Spleen (tissue), 11 donors: Measurements from ENCODE around the gene GOLT1A. TPM values are rescaled to one million over a fixed set of nuclear protein-coding genes. Genes with fewer than 3 reads are reported as not detected.

Experiments
- DNase-seq: peaks from one replicate; pipeline ENCODE4 v3.0.0-alpha.2; 2020
- H3K27ac ChIP-seq, 8 donors: fragments of 200-600 bp; sonication (generic) in 7 of 8; 1 replicate in 4 of 8; 2 replicates in 4 of 8; pipeline versions ENCODE4 v1.5.0 to v1.8.0; 2016 to 2021; ENCODE audit warnings: inconsistent platforms in 4 of 8, mild to moderate bottlenecking in 4 of 8, moderate library complexity in 1 of 8
- H3K27me3 ChIP-seq, 7 donors: fragments of 200-600 bp; sonication (generic) in 6 of 7; replicated peaks in 1 of 7; 1 replicate in 4 of 7; 2 replicates in 3 of 7; pipeline versions ENCODE4 v1.5.0 to v1.8.0; 2016 to 2021; ENCODE audit warnings: inconsistent platforms in 3 of 7, mild to moderate bottlenecking in 1 of 7
- H3K36me3 ChIP-seq, 6 donors: fragments of 200-600 bp; sonication (generic) in 5 of 6; 1 replicate in 4 of 6; 2 replicates in 2 of 6; pipeline versions ENCODE4 v1.5.0 to v1.8.0; 2016 to 2021; ENCODE audit warnings: inconsistent platforms in 2 of 6
- H3K4me1 ChIP-seq, 6 donors: fragments of 200-600 bp; sonication (generic) in 5 of 6; 1 replicate in 3 of 6; 2 replicates in 3 of 6; pipeline versions ENCODE4 v1.5.0 to v1.8.0; 2016 to 2021; ENCODE audit warnings: inconsistent platforms in 3 of 6
- H3K4me3 ChIP-seq, 8 donors: fragments of 200-600 bp; sonication (generic) in 7 of 8; 1 replicate in 4 of 8; 2 replicates in 4 of 8; pipeline versions ENCODE4 v1.5.0 to v1.8.0; 2016 to 2021; ENCODE audit warnings: inconsistent platforms in 4 of 8, mild to moderate bottlenecking in 4 of 8, moderate library complexity in 2 of 8
- H3K9me3 ChIP-seq, 8 donors: fragments of 200-600 bp; sonication (generic) in 7 of 8; 1 replicate in 4 of 8; 2 replicates in 4 of 8; pipeline versions ENCODE4 v1.5.0 to v1.8.0; 2016 to 2021; ENCODE audit warnings: inconsistent platforms in 4 of 8
- POLR2A ChIP-seq, 3 donors: fragments of 450-650 bp; IDR thresholded peaks; one replicate each; pipeline ENCODE4 v1.5.1; 2017; ENCODE audit warnings: antibody characterized with exemption in 3 of 3, mild to moderate bottlenecking in 1 of 3
- POLR2AphosphoS5 ChIP-seq, 3 donors: sonication (generic); formaldehyde crosslinking; IDR thresholded peaks; one replicate each; pipeline ENCODE4 v1.5.1; 2017; ENCODE audit warnings: antibody characterized with exemption in 3 of 3
- WGBS, 5 donors: extraction: QIAGEN DNeasy Blood & Tissue Kit in 3 of 5; methylation state at CpG; one replicate each; pipeline versions ENCODE4 v1.1.5 to v1.1.7; 2013 to 2018; 5-methylcytosine and 5-hydroxymethylcytosine counted together
- intact Hi-C: fragments of 100-400 bp; cut with DNase I; formaldehyde crosslinking; loops from one replicate; pipeline ENCODE4 v1.15.0; 2023; ENCODE audit warnings: low total_unique reads
- polyA plus RNA-seq, 3 donors: library from polyadenylated mRNA; stranded (reverse); fragments of 200-250 nt; gene quantifications; one replicate each; pipeline ENCODE4 v1.2.1, GENCODE V29; 2013
- total RNA-seq, 7 donors: library from RNA; depleted of rRNA in 3 of 7; stranded (reverse); fragments of >200 nt in 3 of 7; fragmentation: NEBNext Ultra II Directional in 4 of 7; extraction: Animal tissue kit (Norgen Biotek cat#: 25700) in 4 of 7; gene quantifications; one replicate each; pipeline versions ENCODE4 v1.1.0 to v1.2.1, GENCODE V29; 2016 to 2021
- TF ChIP-seq, protein P1 (sequence below), 11 experiments: fragments of 200-600 bp in 7 of 11; fragments of 450-650 bp in 4 of 11; sonication (generic) in 4 of 11; IDR thresholded peaks in 8 of 11; conservative IDR thresholded peaks in 3 of 11; 1 replicate in 7 of 11; 2 replicates in 4 of 11; pipeline versions ENCODE4 v1.4.0 to v1.8.0; 2016 to 2021; ENCODE audit warnings: antibody characterized with exemption in 11 of 11, inconsistent platforms in 4 of 11, mild to moderate bottlenecking in 1 of 11
- donor health status: healthy with polysubstance abuse.
- donor health status: DM: no; HTN: no; CAD: no; lungs with moderate emphysema.
- donor health status: DM: no; HTN: no; CAD: no.
- donor health status: Bipolar disorder and iron deficiency.
- donor health status: healthy.
- donor health status: DM: no; HTN: no; CAD: no.
- donor health status: DM: yes; HTN: yes; CAD: no.

GOLT1A gene
- total and polyA plus RNA-seq, 10 donors: 0.13 to 0.24 TPM; not detected in 8

DNA sequence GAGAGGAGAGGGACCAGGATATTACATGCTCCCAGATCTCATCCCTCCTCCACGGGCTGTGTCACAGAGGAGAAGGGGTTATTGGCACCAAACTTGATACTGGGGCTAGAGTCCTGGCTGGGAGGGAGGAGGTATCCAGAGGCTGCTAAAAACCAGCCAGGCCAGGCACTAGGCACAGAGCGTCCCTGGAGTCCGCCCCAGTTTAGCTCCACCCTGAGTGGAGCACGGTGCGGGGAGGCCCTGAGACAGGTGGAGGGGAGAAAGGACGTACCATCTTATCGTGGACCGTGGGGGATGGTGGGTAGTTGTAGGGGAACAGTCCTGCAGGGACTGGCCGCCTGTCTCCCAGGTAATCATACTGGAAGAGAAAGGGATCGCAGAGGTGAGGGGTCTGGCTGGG lies 42.7 kb upstream of the GOLT1A start:
- Histone ChIP-seq H3K27me3 (no peaks in the 10 kb centered on the region), H3K36me3 (no peaks in the 10 kb centered on the region), H3K4me3 (no peak overlapping the region), H3K9me3 (no peaks in the 10 kb centered on the region), H3K27ac (no peak overlapping the region), H3K4me1 (no peaks in the 10 kb centered on the region)
- TF ChIP-seq POLR2AphosphoS5 (IDR thresholded peaks at IDR 0.05): no peak
- no peak for DNase-seq
- intact Hi-C loops: loop anchor here (10.0 kb wide), 1 partner anchor 108 kb away; no protein-coding TSS in a partner anchor
- WGBS, 5 donors: 88 to 92% (median 92%) methylated on average over 10 of the region's 10 CpGs

GRCh38 chr1:204255966-204256365 lies 42.2 kb upstream of the GOLT1A start:
- Histone ChIP-seq H3K27me3 (no peaks in the 10 kb centered on the region), H3K4me3 (no peak overlapping the region), H3K36me3 (no peaks in the 10 kb centered on the region), H3K4me1 (no peaks in the 10 kb centered on the region), H3K27ac (no peak overlapping the region), H3K9me3 (no peaks in the 10 kb centered on the region)
- WGBS, 5 donors: 76 to 84% (median 76%) methylated on average over 5 of the region's 5 CpGs
- intact Hi-C loops: loop anchor here (10.0 kb wide), 1 partner anchor 109 kb away; no protein-coding TSS in a partner anchor
- no peak for TF ChIP-seq POLR2A (IDR thresholded peaks at IDR 0.05)
- no peak for DNase-seq

DNA sequence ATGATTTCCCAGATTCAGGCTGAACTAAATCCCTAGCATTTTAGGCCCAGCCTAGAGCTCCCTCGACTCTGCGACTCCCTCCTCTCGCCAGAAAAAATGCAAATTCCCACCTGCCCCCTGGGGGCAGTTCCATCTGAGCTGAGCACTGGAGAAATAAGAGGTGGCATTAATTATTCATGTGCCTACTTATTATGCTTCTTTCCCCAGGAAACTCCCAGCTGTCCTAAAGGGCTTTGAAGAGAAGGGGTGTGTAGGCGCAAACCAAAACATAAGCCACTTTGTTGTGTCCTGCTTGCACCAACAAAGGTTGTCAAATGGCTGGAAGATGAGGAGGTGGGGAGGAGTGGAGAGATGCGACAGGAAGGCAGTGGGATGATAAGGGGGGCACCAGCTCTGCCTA lies 41.4 kb upstream of the GOLT1A start:
- Histone ChIP-seq H3K36me3 (no peaks in the 10 kb centered on the region), H3K4me3 (no peak overlapping the region), H3K27ac (no peak overlapping the region), H3K9me3 (no peaks in the 10 kb centered on the region), H3K4me1 (no peaks in the 10 kb centered on the region), H3K27me3 (no peaks in the 10 kb centered on the region)
- DNase-seq: no peak
- intact Hi-C loops: loop anchor here (10.0 kb wide), 1 partner anchor 110 kb away; no protein-coding TSS in a partner anchor
- TF ChIP-seq POLR2A (IDR thresholded peaks at IDR 0.05): no peak
- no peak for TF ChIP-seq POLR2AphosphoS5 (IDR thresholded peaks at IDR 0.05)
- TF ChIP-seq, protein P1, sequence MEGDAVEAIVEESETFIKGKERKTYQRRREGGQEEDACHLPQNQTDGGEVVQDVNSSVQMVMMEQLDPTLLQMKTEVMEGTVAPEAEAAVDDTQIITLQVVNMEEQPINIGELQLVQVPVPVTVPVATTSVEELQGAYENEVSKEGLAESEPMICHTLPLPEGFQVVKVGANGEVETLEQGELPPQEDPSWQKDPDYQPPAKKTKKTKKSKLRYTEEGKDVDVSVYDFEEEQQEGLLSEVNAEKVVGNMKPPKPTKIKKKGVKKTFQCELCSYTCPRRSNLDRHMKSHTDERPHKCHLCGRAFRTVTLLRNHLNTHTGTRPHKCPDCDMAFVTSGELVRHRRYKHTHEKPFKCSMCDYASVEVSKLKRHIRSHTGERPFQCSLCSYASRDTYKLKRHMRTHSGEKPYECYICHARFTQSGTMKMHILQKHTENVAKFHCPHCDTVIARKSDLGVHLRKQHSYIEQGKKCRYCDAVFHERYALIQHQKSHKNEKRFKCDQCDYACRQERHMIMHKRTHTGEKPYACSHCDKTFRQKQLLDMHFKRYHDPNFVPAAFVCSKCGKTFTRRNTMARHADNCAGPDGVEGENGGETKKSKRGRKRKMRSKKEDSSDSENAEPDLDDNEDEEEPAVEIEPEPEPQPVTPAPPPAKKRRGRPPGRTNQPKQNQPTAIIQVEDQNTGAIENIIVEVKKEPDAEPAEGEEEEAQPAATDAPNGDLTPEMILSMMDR (IDR thresholded peaks at IDR 0.05 in 8 of 11, conservative IDR thresholded peaks at IDR 0.05 in 3 of 11): no peak
- WGBS, 5 donors: 75 to 87% (median 83%) methylated on average over 5 of the region's 5 CpGs

DNA sequence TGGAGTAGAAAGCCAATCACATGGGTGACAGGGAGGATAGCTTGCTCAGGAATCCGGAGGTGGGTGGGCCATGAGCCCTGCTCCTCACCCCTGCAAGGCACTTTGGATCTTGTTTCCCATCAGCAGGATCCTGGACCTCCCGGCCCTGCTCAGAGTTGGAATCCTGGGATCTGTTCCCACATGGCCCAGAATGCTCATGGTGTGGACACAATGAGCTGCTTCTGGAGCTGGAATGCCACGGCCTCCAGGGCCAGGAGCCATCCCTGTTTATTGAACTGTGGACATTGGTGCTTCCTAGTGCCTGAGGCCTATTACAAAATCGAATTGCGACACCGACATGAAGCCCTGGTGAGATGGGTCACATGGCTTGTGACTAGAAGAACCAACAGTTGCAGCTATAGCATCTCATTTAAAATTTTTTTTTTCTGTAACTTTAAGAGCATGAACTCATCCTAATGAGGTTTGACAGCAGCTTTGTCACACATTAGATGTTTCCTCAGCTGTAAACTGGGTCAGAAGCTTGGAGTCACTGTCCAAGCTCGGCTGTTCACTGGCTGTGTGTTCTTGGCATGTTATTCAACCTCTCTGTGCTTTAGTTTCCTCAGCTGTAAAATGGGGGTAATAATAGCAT lies 40.4 kb upstream of the GOLT1A start:
- no peaks in the 10 kb centered on the region for H3K36me3 ChIP-seq
- 54 to 73% (median 60%) methylated on average over 7 of the region's 7 CpGs for WGBS, 5 donors
- TF ChIP-seq, protein P1 (IDR thresholded peaks at IDR 0.05 in 8 of 11, conservative IDR thresholded peaks at IDR 0.05 in 3 of 11): no peak
- TF ChIP-seq POLR2AphosphoS5 (IDR thresholded peaks at IDR 0.05): no peak
- no peak for TF ChIP-seq POLR2A (IDR thresholded peaks at IDR 0.05)
- no peak for DNase-seq
- H3K4me3 ChIP-seq: no peak overlapping the region
- no peaks in the 10 kb centered on the region for H3K27me3 ChIP-seq
- no peaks in the 10 kb centered on the region for H3K9me3 ChIP-seq
- intact Hi-C loops: loop anchor here (10.0 kb wide), 1 partner anchor 111 kb away; no protein-coding TSS in a partner anchor
- no peak overlapping the region for H3K27ac ChIP-seq
- H3K4me1 ChIP-seq: no peaks in the 10 kb centered on the region

DNA sequence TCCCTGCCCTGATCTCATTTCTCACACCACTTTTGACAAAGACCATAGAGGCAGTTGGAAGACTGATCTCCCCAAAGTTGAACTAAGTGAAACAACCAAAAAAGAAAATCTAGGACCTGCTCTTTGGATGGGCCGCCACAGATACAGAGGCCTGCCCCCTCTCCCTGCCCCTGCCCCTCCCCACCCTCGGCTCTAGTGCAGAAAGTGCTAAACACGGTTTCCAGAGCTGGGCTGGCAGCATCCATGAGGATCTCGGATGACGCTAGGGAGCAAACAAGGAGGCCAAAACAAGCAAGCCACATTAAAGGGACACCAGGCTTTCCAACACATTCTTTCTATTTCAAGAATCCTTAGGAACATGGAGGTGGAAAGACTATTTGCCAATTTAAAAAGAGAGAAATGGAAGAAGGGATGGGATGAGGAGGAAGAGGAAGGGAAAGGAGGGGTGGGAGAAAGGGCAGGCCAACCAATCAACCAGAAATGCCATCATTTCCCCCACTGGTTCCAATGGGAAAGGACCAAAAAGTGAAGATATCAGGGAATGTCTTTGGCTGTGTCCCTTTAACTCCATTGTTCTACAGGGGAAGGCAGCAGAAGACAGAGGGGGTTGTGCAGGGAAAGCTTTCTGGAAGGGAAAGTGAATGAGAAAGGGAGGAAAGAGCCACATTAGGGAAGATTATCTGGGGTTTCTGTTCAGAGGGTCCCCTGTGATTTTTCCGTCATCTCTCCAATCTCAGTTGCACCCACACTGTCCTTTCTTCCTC lies 38.3 kb upstream of the GOLT1A start:
- H3K27ac ChIP-seq: no peak overlapping the region

More for the DNA sequence above, 38.3 kb upstream of the GOLT1A start:
- H3K36me3 ChIP-seq: no peaks in the 10 kb centered on the region
- no peak for DNase-seq
- TF ChIP-seq POLR2AphosphoS5 (IDR thresholded peaks at IDR 0.05) (no peak), POLR2A (IDR thresholded peaks at IDR 0.05) (no peak)
- TF ChIP-seq, protein P1 (IDR thresholded peaks at IDR 0.05 in 8 of 11, conservative IDR thresholded peaks at IDR 0.05 in 3 of 11): no peak
- H3K4me3 ChIP-seq: no peak overlapping the region
- intact Hi-C loops: loop anchor here (10.0 kb wide), 1 partner anchor 113 kb away; no protein-coding TSS in a partner anchor
- no peaks in the 10 kb centered on the region for H3K9me3 ChIP-seq
- H3K4me1 ChIP-seq: no peaks in the 10 kb centered on the region
- no peaks in the 10 kb centered on the region for H3K27me3 ChIP-seq
- WGBS, 5 donors: 74 to 93% (median 84%) methylated on average over 6 of the region's 6 CpGs
